Hypothalamus (tissue), 51 donors: ENCODE measurements around the gene BBS1.
"Not testable (repeated sequence)": the region's sequence is repeated elsewhere in the genome, so short reads cannot be mapped to it uniquely, and the experiment has no call there.

Experiments
- DNase-seq, 51 donors: peaks; one replicate each; lab custom pipeline; 2025; lab: John Stamatoyannopoulos, UW

BBS1 gene

GRCh38 chr11:66568124-66568916 is 57.9 kb downstream of the BBS1 start, which contains the start of gene CTSF:
TSS of gene CTSF (minus strand) at chr11:66568606. CDS start at chr11:66568486, 120 bp downstream.
- DNase-seq = peak; percentile 34 to 96 (median 87)

- no peak for DNase-seq
Observed at GRCh38 chr11:66569076-66569475, 58.6 kb downstream of the BBS1 start.

DNA sequence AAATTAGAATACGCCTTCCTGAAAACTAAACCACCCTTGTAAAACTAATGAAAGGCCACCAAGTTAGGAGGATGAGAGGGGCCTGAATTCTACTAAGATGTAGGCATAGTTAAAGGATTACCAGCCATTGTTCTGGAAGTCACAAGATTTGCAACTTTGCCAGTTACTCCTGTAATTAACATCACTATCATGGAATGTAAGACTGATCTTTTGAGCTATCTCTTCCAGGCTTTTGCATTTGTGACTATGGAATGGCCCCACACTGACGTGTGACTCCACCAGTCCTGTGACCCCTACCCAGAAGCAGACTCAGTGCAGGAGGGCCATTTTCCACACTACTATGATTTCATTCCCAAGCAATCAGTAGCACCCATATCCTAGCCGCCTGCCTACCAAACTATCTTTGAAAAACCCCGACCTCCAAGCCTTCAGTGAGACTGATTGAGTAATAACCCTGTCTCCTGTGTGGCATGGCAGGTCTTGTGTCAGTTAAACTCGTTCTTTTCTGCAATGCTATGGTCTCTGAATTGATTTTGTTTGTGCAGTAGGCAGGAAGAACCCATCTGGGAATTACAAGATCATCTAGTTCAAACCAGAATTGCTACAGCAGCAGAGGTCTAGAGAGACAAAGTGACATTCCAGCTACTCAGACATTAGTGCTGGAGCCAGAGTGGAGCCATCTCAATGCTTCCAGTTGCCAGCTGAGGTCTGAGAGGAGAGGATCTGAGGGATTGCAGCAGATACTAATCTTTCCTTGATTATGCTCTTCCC is 59.8 kb downstream of the BBS1 start:
- DNase-seq = no peak

GRCh38 chr11:66570850-66571180 is 60.4 kb downstream of the BBS1 start:
- DNase-seq = no peak

DNA sequence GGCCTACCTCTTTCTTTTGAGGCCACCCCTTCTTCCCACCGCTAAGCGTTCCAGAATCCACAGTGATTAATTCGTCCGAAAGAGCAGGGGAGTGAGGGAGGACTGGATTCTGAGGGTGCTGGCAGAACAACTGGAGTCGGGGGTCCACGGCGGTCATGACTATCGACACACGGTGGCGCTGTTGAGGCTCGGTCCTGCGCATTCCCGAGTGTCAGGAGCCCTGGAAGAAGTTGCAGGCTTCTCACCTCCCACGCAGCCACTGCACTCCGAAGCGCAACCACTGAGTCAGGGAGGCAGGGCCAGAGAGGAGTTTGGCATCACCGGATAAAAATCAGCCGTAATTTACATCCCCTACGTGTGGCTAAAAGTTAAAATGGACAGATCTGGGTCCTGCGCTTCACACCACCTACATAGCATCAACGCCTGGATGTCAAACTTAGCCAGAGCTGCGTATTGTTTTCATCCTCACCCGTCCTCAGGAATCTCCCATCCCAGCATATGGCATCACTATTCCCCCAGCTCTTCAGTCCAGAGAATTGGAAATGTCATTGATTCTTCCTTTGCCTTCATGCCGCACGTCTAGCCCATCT is 68.7 kb downstream of the BBS1 start:
- peak in 47 of 51 donors; percentile 10 to 81 (median 41) for DNase-seq

DNA sequence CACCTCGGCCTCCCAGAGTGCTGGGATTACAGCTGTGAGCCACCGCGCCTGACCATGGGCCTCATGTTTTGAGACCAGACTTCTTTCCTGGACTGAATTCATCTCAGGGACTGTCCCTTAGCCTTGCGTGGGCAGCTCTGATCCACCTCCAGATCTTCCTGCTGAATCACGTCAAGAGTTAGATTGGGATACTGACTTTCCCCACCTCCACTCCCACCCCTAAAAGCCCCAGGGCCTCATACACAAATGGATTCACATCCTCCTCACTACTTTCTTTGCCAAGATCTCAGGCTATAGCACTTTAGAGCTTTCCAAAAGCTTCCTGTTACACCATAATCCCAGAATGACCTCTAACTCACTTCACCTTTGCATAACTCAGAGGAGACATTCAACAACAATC is 70.4 kb downstream of the BBS1 start:
- DNase-seq = no peak

DNA sequence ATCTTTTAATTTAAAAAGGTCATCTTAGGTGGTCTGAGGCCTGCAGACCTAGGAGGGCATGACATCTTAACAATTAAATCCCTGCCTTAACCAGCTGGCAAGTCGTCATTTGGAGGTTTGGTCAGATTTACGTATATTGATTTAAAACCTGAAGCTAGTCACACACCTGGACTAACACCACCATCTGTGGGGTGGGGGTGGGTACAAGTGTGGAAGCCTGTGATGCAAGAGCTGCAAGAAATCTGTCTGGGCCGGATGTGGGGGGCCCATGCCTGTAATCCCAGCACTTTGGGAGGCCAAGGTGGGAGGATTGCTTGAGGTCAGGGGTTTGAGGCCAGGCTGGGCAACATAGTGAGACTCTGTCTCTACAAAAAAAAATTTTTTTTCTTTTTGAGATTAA is 70.8 kb downstream of the BBS1 start:
- DNase-seq = no peak

DNA sequence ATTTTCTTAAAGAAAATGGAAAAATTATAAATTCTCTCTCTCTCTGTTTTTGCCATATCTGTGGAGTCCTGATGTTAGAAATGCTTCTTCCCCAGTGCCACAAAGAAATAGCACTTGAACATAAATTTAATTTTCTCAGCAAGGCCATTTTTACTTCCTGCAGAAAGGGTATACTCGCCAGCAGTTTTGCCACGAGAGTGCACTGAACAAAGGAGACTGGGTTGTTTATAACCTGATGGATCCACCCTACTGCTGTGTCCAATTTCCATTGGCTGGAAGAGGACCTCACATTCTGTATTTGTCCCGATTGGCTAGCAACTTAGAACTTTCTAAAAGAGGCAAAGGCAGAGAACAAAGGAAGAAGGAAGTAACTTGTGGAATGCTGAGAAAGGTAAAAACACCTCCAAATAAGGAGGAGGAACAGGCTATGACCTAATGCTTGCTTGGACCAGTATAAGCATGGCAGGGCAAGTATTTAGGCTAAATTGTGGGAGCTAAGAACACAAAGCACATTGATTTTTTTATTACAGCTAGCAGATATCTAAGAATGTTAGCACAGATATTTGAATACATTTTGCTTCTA is 72.2 kb downstream of the BBS1 start:
- not testable (repeated sequence) for DNase-seq
